ENCODE measurements around the gene LRRC25. TPM values are rescaled to one million over a fixed set of nuclear protein-coding genes. Genes with fewer than 3 reads are reported as not detected.
A peak's percentile ranks its signal among the peaks of the same experiment; 100 is the strongest.

The LRRC25 gene
- total and polyA plus RNA-seq, 10 donors, result 14.6 to 164 (median 87.3) TPM

- intact Hi-C loops (cut with DNase I; ENCODE audit: low total_unique reads), result no loop called here
- 1 to 10% (median 1%) methylated on average over 2 to 80 of the region's 80 CpGs; no CpG with 5 or more reads in 1 of the 5 donors for WGBS, 5 donors
- peak within 1 kb of the TSS; percentile 64 to 88 (median 70) for H3K4me3 ChIP-seq
- no peaks in the 10 kb centered on the region for H3K36me3 ChIP-seq
- H3K4me1 ChIP-seq, result peaks cover 81 to 95% (median 93%) of the 10 kb centered on the region in 6 donors
- DNase-seq, result peak; percentile 92
- TF ChIP-seq POLR2A (IDR thresholded peaks at IDR 0.05) (peak in 1 of 3 donors; percentile 31), CTCF (IDR thresholded peaks at IDR 0.05 in 8 of 11, conservative IDR thresholded peaks at IDR 0.05 in 3 of 11) (peak in 6 of 11 experiments; percentile 14 to 57 (median 48)), POLR2AphosphoS5 (IDR thresholded peaks at IDR 0.05) (peak; percentile 41 to 78 (median 75))
- H3K9me3 ChIP-seq, result no peaks in the 10 kb centered on the region
- H3K27ac ChIP-seq, result peak within 1 kb of the TSS; percentile 64 to 94 (median 90)
- H3K27me3 ChIP-seq (replicated peaks in 1 of 7), result peaks cover 0 to 56% (median 11%) of the 10 kb centered on the region in 7 donors
Measured at GRCh38 chr19:18419195-18419698, 21.8 kb upstream of the LRRC25 start, which contains the start of gene SSBP4. TSS of gene SSBP4 (plus strand) at chr19:18419398. CDS start at chr19:18419649, 251 bp downstream.

GRCh38 chr19:18418483-18419194, 21.2 kb upstream of the LRRC25 start:
- Histone ChIP-seq H3K27me3 (replicated peaks in 1 of 7) (peaks cover 0 to 62% (median 11%) of the 10 kb centered on the region in 7 donors), H3K27ac (peak overlapping the region; percentile 64 to 94 (median 90)), H3K4me3 (peak overlapping the region; percentile 64 to 88 (median 70)), H3K4me1 (peaks cover 80 to 95% (median 90%) of the 10 kb centered on the region in 6 donors), H3K36me3 (no peaks in the 10 kb centered on the region), H3K9me3 (no peaks in the 10 kb centered on the region)
- intact Hi-C loops (cut with DNase I; ENCODE audit: low total_unique reads), result no loop called here
- TF ChIP-seq CTCF (IDR thresholded peaks at IDR 0.05 in 8 of 11, conservative IDR thresholded peaks at IDR 0.05 in 3 of 11) (no peak), POLR2A (IDR thresholded peaks at IDR 0.05) (no peak), POLR2AphosphoS5 (IDR thresholded peaks at IDR 0.05) (no peak)
- WGBS, 5 donors, result 22 to 27% (median 23%) methylated on average over 25 to 39 of the region's 39 CpGs
- peak; percentile 86 for DNase-seq

- intact Hi-C loops (cut with DNase I; ENCODE audit: low total_unique reads), result no loop called here
- no peaks in the 10 kb centered on the region for H3K36me3 ChIP-seq
- WGBS, 5 donors, result 5 to 19% (median 11%) methylated on average over 13 to 30 of the region's 30 CpGs
- H3K9me3 ChIP-seq, result no peaks in the 10 kb centered on the region
- H3K4me1 ChIP-seq, result peaks cover 74 to 93% (median 85%) of the 10 kb centered on the region in 6 donors
- DNase-seq, result peak; percentile 85
- H3K27me3 ChIP-seq (replicated peaks in 1 of 7), result peaks cover 0 to 62% (median 11%) of the 10 kb centered on the region in 7 donors
- peak overlapping the region in 7 of 8 donors; percentile 33 to 88 (median 39) for H3K4me3 ChIP-seq
- TF ChIP-seq POLR2AphosphoS5 (IDR thresholded peaks at IDR 0.05) (no peak), POLR2A (IDR thresholded peaks at IDR 0.05) (no peak), CTCF (IDR thresholded peaks at IDR 0.05 in 8 of 11, conservative IDR thresholded peaks at IDR 0.05 in 3 of 11) (no peak)
- H3K27ac ChIP-seq, result peak overlapping the region; percentile 64 to 94 (median 90)
Measured at GRCh38 chr19:18418029-18418482, 20.6 kb upstream of the LRRC25 start.

Data from spleen (tissue), 11 donors.